Endothelial cell (in vitro differentiated cells): ENCODE measurements around the gene RAMP3. TPM values are rescaled to one million over a fixed set of nuclear protein-coding genes. Genes with fewer than 3 reads are reported as not detected.

Experiments used
- DNase-seq: peaks from one replicate; pipeline ENCODE4 v3.0.0; 2021; ENCODE audit warnings: low spot score
- H3K27ac Mint-ChIP-seq: one replicate; pipeline ENCODE4 v1.8.0; 2021; ENCODE audit warnings: mixed read lengths, inconsistent platforms; ENCODE audit not compliant: unreplicated experiment
- H3K27me3 Mint-ChIP-seq: one replicate; pipeline ENCODE4 v1.8.0; 2021; ENCODE audit warnings: mild to moderate bottlenecking, moderate library complexity, mixed read lengths, inconsistent platforms; ENCODE audit not compliant: unreplicated experiment
- H3K36me3 Mint-ChIP-seq: one replicate; pipeline ENCODE4 v1.8.0; 2021; ENCODE audit warnings: mild to moderate bottlenecking, low read depth, mixed read lengths, inconsistent platforms; ENCODE audit not compliant: unreplicated experiment
- H3K4me1 Mint-ChIP-seq: one replicate; pipeline ENCODE4 v1.8.0; 2021; ENCODE audit warnings: mild to moderate bottlenecking, mixed read lengths, inconsistent platforms; ENCODE audit not compliant: unreplicated experiment
- H3K4me3 Mint-ChIP-seq: one replicate; pipeline ENCODE4 v1.8.0; 2021; ENCODE audit warnings: mild to moderate bottlenecking, mixed read lengths, inconsistent platforms; ENCODE audit not compliant: unreplicated experiment
- H3K9me3 Mint-ChIP-seq: one replicate; pipeline ENCODE4 v1.8.0; 2021; ENCODE audit warnings: mixed read lengths, inconsistent platforms; ENCODE audit not compliant: unreplicated experiment
- CTCF ChIP-seq: fragments of 200-600 bp; sonication (generic); IDR thresholded peaks from one replicate; pipeline ENCODE4 v1.5.0; 2021; ENCODE audit warnings: antibody characterized with exemption; ENCODE audit not compliant: unreplicated experiment
- total RNA-seq: library from RNA; stranded (reverse); fragmentation: NEBNext Ultra II Directional; extraction: Animal tissue kit (Norgen Biotek cat#: 25700); gene quantifications from one replicate; pipeline ENCODE4 v1.2.1, GENCODE V29; 2021; ENCODE audit not compliant: unreplicated experiment

Gene RAMP3
- total RNA-seq, 1 donor from 2014 or later: 0.62 TPM

- H3K36me3 Mint-ChIP-seq: no peaks in the 10 kb centered on the region
- H3K4me1 Mint-ChIP-seq: peaks cover 9% of the 10 kb centered on the region
- no peaks in the 10 kb centered on the region for H3K9me3 Mint-ChIP-seq
- H3K27ac Mint-ChIP-seq: no peak overlapping the region
- TF ChIP-seq CTCF: no peak
- H3K27me3 Mint-ChIP-seq: peaks cover 6% of the 10 kb centered on the region
- no peak overlapping the region for H3K4me3 Mint-ChIP-seq
- DNase-seq: no peak
These were observed 18.9 kb upstream of the RAMP3 start for GRCh38 chr7:45138433-45139267.

GRCh38 chr7:45140827-45141226 is 16.8 kb upstream of the RAMP3 start:
- Mint-ChIP-seq H3K36me3 (no peaks in the 10 kb centered on the region), H3K9me3 (no peaks in the 10 kb centered on the region), H3K4me1 (peaks cover 14% of the 10 kb centered on the region), H3K27me3 (peaks cover 2% of the 10 kb centered on the region), H3K4me3 (no peak overlapping the region), H3K27ac (no peak overlapping the region)
- TF ChIP-seq CTCF: no peak
- no peak for DNase-seq

GRCh38 chr7:45143616-45144015 is 14.0 kb upstream of the RAMP3 start:
- peaks cover 14% of the 10 kb centered on the region for H3K4me1 Mint-ChIP-seq
- H3K27me3 Mint-ChIP-seq: peaks cover 5% of the 10 kb centered on the region
- DNase-seq: no peak
- TF ChIP-seq CTCF: no peak
- H3K27ac Mint-ChIP-seq: no peak overlapping the region
- H3K9me3 Mint-ChIP-seq: no peaks in the 10 kb centered on the region
- H3K36me3 Mint-ChIP-seq: no peaks in the 10 kb centered on the region
- H3K4me3 Mint-ChIP-seq: no peak overlapping the region

- no peak overlapping the region for H3K27ac Mint-ChIP-seq
- peaks cover 5% of the 10 kb centered on the region for H3K4me1 Mint-ChIP-seq
- no peak for TF ChIP-seq CTCF
- no peak for DNase-seq
- no peaks in the 10 kb centered on the region for H3K36me3 Mint-ChIP-seq
- H3K4me3 Mint-ChIP-seq: no peak overlapping the region
- no peaks in the 10 kb centered on the region for H3K9me3 Mint-ChIP-seq
- peaks cover 7% of the 10 kb centered on the region for H3K27me3 Mint-ChIP-seq
These were observed 11.7 kb upstream of the RAMP3 start for GRCh38 chr7:45145881-45146280.

DNA sequence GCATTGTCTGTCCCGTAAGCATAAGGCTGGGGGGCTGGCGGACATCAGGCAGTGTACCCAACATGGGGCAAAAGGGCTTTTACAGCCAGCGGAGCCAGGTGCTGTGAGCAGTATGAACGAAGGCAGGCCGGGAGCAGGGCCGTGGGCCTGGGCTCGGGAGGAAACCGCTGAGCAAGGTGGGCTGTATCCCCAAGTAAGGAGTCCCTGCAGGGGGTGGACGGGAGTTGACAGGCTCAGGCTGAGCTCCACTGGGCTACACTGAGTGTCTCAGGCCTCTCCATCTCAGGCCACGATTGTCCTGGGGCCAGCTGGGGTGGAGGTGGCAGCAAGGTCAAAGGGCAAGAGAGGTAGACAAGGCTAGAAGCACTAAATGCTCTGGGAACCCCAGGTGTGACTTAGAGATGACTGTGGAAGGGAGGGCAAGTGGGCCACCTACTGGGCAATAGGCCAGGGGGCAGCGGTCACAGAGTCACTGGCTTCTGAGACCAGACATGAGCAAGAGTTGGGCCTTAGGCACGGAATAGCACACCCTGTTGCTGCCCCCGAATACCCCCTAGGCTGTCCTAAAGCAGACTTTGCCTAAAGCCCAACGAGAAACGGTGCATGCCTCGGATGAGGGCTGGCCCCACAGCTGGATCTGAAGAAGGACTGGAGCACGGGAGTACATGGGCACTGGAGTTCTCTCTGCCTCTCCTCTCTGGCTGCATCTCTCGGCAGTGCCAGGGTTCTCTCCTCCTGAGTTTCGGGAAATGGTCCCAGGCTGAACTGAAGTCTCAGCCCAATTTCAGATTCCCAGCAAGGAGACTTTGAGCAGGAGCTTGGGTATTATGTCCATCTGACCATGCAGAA is 10.8 kb upstream of the RAMP3 start:
- DNase-seq: no peak
- TF ChIP-seq CTCF: no peak
- Mint-ChIP-seq H3K36me3 (no peaks in the 10 kb centered on the region), H3K4me3 (no peak overlapping the region), H3K27ac (no peak overlapping the region), H3K4me1 (peaks cover 5% of the 10 kb centered on the region), H3K27me3 (peaks cover 7% of the 10 kb centered on the region), H3K9me3 (no peaks in the 10 kb centered on the region)
